Measurements from ENCODE around the gene ARF5. TPM values are rescaled to one million over a fixed set of nuclear protein-coding genes. Genes with fewer than 3 reads are reported as not detected.

Gene ARF5
- total RNA-seq, 4 donors from 2014 or later: 76.3 to 202 (median 156) TPM

- TF ChIP-seq, protein P1, sequence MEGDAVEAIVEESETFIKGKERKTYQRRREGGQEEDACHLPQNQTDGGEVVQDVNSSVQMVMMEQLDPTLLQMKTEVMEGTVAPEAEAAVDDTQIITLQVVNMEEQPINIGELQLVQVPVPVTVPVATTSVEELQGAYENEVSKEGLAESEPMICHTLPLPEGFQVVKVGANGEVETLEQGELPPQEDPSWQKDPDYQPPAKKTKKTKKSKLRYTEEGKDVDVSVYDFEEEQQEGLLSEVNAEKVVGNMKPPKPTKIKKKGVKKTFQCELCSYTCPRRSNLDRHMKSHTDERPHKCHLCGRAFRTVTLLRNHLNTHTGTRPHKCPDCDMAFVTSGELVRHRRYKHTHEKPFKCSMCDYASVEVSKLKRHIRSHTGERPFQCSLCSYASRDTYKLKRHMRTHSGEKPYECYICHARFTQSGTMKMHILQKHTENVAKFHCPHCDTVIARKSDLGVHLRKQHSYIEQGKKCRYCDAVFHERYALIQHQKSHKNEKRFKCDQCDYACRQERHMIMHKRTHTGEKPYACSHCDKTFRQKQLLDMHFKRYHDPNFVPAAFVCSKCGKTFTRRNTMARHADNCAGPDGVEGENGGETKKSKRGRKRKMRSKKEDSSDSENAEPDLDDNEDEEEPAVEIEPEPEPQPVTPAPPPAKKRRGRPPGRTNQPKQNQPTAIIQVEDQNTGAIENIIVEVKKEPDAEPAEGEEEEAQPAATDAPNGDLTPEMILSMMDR (IDR thresholded peaks at IDR 0.05 in 4 of 5, conservative IDR thresholded peaks at IDR 0.05 in 1 of 5): no peak
- TF ChIP-seq POLR2A (IDR thresholded peaks at IDR 0.05): no peak
- Histone ChIP-seq H3K9me3 (no peaks in the 10 kb centered on the region), H3K27ac (no peak overlapping the region), H3K27me3 (no peaks in the 10 kb centered on the region), H3K4me3 (no peak overlapping the region), H3K4me1 (no peaks in the 10 kb centered on the region), H3K36me3 (no peaks in the 10 kb centered on the region)
- DNase-seq (no peak), ATAC-seq (no peak)
- intact Hi-C loops (cut with DNase I; ENCODE audit: low total_unique reads) (no loop called here), in situ Hi-C loops (cut with MboI; ENCODE audit: low sequenced_read_pairs in 4 of 4) (no loop called here)
These were observed 41.1 kb downstream of the ARF5 start for GRCh38 chr7:127629268-127629854.

DNA sequence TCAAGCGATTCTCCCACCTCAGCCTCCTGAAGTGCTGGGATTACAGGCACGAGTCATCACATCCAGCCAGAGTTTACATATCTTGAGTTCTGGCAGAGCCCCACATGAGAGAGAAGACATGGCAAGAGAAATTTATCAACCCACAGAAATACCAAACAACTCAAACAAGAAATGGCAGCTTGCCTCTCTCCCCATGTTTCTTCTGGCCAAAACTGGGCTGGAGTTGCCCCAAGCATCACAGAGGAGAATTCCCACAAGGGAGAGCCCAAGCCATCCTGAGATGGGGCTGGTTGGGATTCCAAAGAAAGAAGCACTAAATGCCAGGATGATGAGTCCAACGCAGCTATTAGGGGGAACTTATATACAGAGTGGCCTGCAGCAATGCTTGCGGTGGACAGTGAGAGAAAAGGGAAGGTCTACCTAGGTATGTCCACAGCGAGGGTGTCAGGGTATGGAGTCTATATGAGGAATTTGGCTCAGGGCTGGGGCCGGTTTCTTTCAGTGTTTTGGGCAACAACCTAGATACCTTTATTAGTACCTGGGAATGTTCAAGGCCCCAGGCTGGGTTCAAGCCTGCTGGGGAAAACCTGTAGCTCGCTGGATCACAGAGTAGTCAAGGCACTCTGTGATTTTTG, 44.2 kb downstream of the ARF5 start:
- no peaks in the 10 kb centered on the region for H3K9me3 ChIP-seq
- intact Hi-C loops (cut with DNase I; ENCODE audit: low total_unique reads) (no loop called here), in situ Hi-C loops (cut with MboI; ENCODE audit: low sequenced_read_pairs in 4 of 4) (no loop called here)
- no peak overlapping the region for H3K27ac ChIP-seq
- no peaks in the 10 kb centered on the region for H3K4me1 ChIP-seq
- DNase-seq (no peak), ATAC-seq (no peak)
- TF ChIP-seq, protein P1 (IDR thresholded peaks at IDR 0.05 in 4 of 5, conservative IDR thresholded peaks at IDR 0.05 in 1 of 5): no peak
- TF ChIP-seq POLR2A (IDR thresholded peaks at IDR 0.05): no peak
- H3K4me3 ChIP-seq: no peak overlapping the region
- no peaks in the 10 kb centered on the region for H3K36me3 ChIP-seq
- no peaks in the 10 kb centered on the region for H3K27me3 ChIP-seq

- Histone ChIP-seq H3K4me3 (no peak overlapping the region), H3K4me1 (no peaks in the 10 kb centered on the region), H3K36me3 (no peaks in the 10 kb centered on the region), H3K27ac (no peak overlapping the region), H3K27me3 (peaks cover 0 to 5% (median 0%) of the 10 kb centered on the region in 3 donors), H3K9me3 (no peaks in the 10 kb centered on the region)
- in situ Hi-C loops (cut with MboI; ENCODE audit: low sequenced_read_pairs in 4 of 4) (no loop called here), intact Hi-C loops (cut with DNase I; ENCODE audit: low total_unique reads) (no loop called here)
- DNase-seq: no peak
- no peak for TF ChIP-seq POLR2A (IDR thresholded peaks at IDR 0.05)
- TF ChIP-seq, protein P1 (IDR thresholded peaks at IDR 0.05 in 4 of 5, conservative IDR thresholded peaks at IDR 0.05 in 1 of 5): no peak
- ATAC-seq: no peak
These were observed 47.6 kb downstream of the ARF5 start for GRCh38 chr7:127635659-127636285.

- in situ Hi-C loops (cut with MboI; ENCODE audit: low sequenced_read_pairs in 4 of 4): no loop called here
- Histone ChIP-seq H3K36me3 (no peaks in the 10 kb centered on the region), H3K27ac (no peak overlapping the region), H3K4me3 (no peak overlapping the region), H3K27me3 (peaks cover 0 to 5% (median 0%) of the 10 kb centered on the region in 3 donors), H3K4me1 (no peaks in the 10 kb centered on the region), H3K9me3 (no peaks in the 10 kb centered on the region)
- no peak for TF ChIP-seq POLR2A (IDR thresholded peaks at IDR 0.05)
- TF ChIP-seq, protein P1 (IDR thresholded peaks at IDR 0.05 in 4 of 5, conservative IDR thresholded peaks at IDR 0.05 in 1 of 5): no peak
- ATAC-seq: no peak
- intact Hi-C loops (cut with DNase I; ENCODE audit: low total_unique reads): no loop called here
- DNase-seq: no peak
These were observed 50.0 kb downstream of the ARF5 start for GRCh38 chr7:127638197-127638596.

Other genes starting within 250 kb of the ARF5 start
- 10 to 100 TPM; 22.1 to 41.3 (median 30.1) TPM for gene ZNF800, start 195.7 kb upstream of the ARF5 start, total RNA-seq
- 10 to 100 TPM; 12.3 to 17.9 (median 15.4) TPM for gene GCC1, start 2.8 kb upstream of the ARF5 start, total RNA-seq
- gene FSCN3, start 5.3 kb downstream of the ARF5 start, total RNA-seq: 1 to 10 TPM in 2 of 4 donors, not detected in 2; 1.9 to 2.5 TPM
- gene PAX4, start 29.7 kb downstream of the ARF5 start, total RNA-seq: not detected
- 10 to 100 TPM; 30.4 to 73.0 (median 50.3) TPM for gene SND1, start 63.8 kb downstream of the ARF5 start, total RNA-seq